HFF-Myc (cell line): ENCODE results near the gene COL6A2.

Source experiments
- DNase-seq: peaks from one replicate; pipeline ENCODE4 v3.0.0-alpha.2; 2011; ENCODE audit warnings: low read depth; ENCODE audit errors: extremely low read depth
- H3K4me3 ChIP-seq: replicated peaks from 2 replicates; pipeline ENCODE4 v1.5.1; 2011; ENCODE audit warnings: low read depth, mild to moderate bottlenecking, control low read depth, low read length
- CTCF ChIP-seq: IDR thresholded peaks from 2 replicates; pipeline ENCODE4 v1.5.1; 2012; ENCODE audit warnings: mild to moderate bottlenecking, low read depth, low read length, control low read depth; ENCODE audit errors: missing control alignments

Gene COL6A2

GRCh38 chr21:46116776-46117585, 19.1 kb downstream of the COL6A2 start:
- TF ChIP-seq CTCF = no peak
- no peak for DNase-seq

GRCh38 chr21:46117586-46118315, 19.8 kb downstream of the COL6A2 start:
- no peak overlapping the region for H3K4me3 ChIP-seq
- DNase-seq = no peak

More at GRCh38 chr21:46116776-46117585, 19.1 kb downstream of the COL6A2 start:
- H3K4me3 ChIP-seq = no peak overlapping the region

GRCh38 chr21:46118316-46119143, 20.6 kb downstream of the COL6A2 start:
- TF ChIP-seq CTCF = no peak
- DNase-seq = no peak
- H3K4me3 ChIP-seq = no peak overlapping the region

More at GRCh38 chr21:46117586-46118315, 19.8 kb downstream of the COL6A2 start:
- no peak for TF ChIP-seq CTCF

- TF ChIP-seq CTCF = no peak
- H3K4me3 ChIP-seq = no peak overlapping the region
- DNase-seq = no peak
Observed at GRCh38 chr21:46119144-46119636, 21.3 kb downstream of the COL6A2 start.

- TF ChIP-seq CTCF = no peak
- no peak for DNase-seq
- no peak overlapping the region for H3K4me3 ChIP-seq
Observed at GRCh38 chr21:46119637-46120271, 21.8 kb downstream of the COL6A2 start.
